HepG2 (cell line): Measurements from ENCODE around the gene MTG1. TPM values are rescaled to one million over a fixed set of nuclear protein-coding genes. Genes with fewer than 3 reads are reported as not detected.

Experiments
- ATAC-seq: fragments of 200-7000 bp; cut with Tn5 transposase; 3 replicates; pipeline ENCODE4 v1.9.1; 2020; ENCODE audit warnings: mild to moderate bottlenecking, moderate library complexity
- BruUV-seq: library from RNA; stranded (reverse); fragments of 400-500 nt; replicated peaks from 2 replicates; lab custom pipeline; 2021; lab: Mats Ljungman, UMichigan
- CTCF ChIA-PET: fragments of 300-600 bp; formaldehyde crosslinking; extraction: SDS; loops from one replicate; lab custom pipeline; 2021; ENCODE audit warnings: low total read pairs, inconsistent platforms, low intra/inter-chr PET ratio; lab: Yijun Ruan, JAX
- POLR2A ChIA-PET: fragments of 350-600 bp; sonication (Branson Sonifier 250); formaldehyde crosslinking; loops from one replicate; lab custom pipeline; 2020; ENCODE audit warnings: antibody characterized with exemption, inconsistent platforms; lab: Yijun Ruan, JAX
- DNase-seq: peaks from one replicate; pipeline ENCODE4 v3.0.0-alpha.2; 2015; ENCODE audit warnings: low spot score
- FAIRE-seq: peaks from 3 replicates; lab custom pipeline; 2011; peaks lifted over from hg19 to GRCh38; lab: Jason Lieb, UNC
- H2AFZ ChIP-seq: one replicate; pipeline ENCODE4 v1.6.1; 2011; ENCODE audit warnings: low read length, inconsistent platforms
- H3K27ac ChIP-seq: fragments of 300-600 bp; 3 replicates; pipeline ENCODE4 v1.8.0; 2011; ENCODE audit warnings: mixed run types, mild to moderate bottlenecking, mixed read lengths, low read length, inconsistent platforms; ENCODE audit not compliant: insufficient read depth; ENCODE audit errors: extremely low read length
- H3K27me3 ChIP-seq, 2 experiments: fragments of 200-600 bp in 1 of 2; 2 replicates in 1 of 2; 3 replicates in 1 of 2; pipeline versions ENCODE4 v1.6.0 to v1.8.0; 2011; ENCODE audit warnings: low read length in 2 of 2, mild to moderate bottlenecking in 2 of 2, moderate library complexity in 2 of 2, inconsistent platforms in 1 of 2; ENCODE audit not compliant: insufficient read depth in 2 of 2, control insufficient read depth in 1 of 2
- H3K36me3 ChIP-seq, 2 experiments: fragments of 200-600 bp in 1 of 2; replicated peaks in 1 of 2; 2 replicates in 1 of 2; 3 replicates in 1 of 2; pipeline versions ENCODE4 v1.5.1 to v1.8.0; 2011; ENCODE audit warnings: low read length in 2 of 2, inconsistent platforms in 1 of 2; ENCODE audit not compliant: insufficient read depth in 2 of 2, control insufficient read depth in 1 of 2
- H3K4me1 ChIP-seq: 2 replicates; pipeline ENCODE4 v1.5.1; 2012; ENCODE audit warnings: low read length, inconsistent platforms; ENCODE audit not compliant: insufficient read depth
- H3K4me2 ChIP-seq: 2 replicates; pipeline ENCODE4 v1.6.0; 2011; ENCODE audit warnings: low read depth, low read length, inconsistent platforms
- H3K4me3 ChIP-seq, 3 experiments: fragments of 200-600 bp in 1 of 3; sonication (generic), shearing (Covaris generic) in 1 of 3; replicated peaks in 1 of 3; 2 replicates each; pipeline ENCODE4 v1.5.1; 2011 to 2016; ENCODE audit warnings: low read length in 3 of 3, inconsistent platforms in 2 of 3, low read depth in 2 of 3, mild to moderate bottlenecking in 2 of 3, control low read depth in 1 of 3, mixed read lengths in 1 of 3; ENCODE audit not compliant: insufficient read depth in 1 of 3
- H3K79me2 ChIP-seq: one replicate; pipeline ENCODE4 v1.6.1; 2011; ENCODE audit warnings: low read length, inconsistent platforms; ENCODE audit not compliant: insufficient read depth
- H3K9ac ChIP-seq: 2 replicates; pipeline ENCODE4 v1.6.0; 2011; ENCODE audit warnings: mild to moderate bottlenecking, low read depth, low read length, inconsistent platforms; ENCODE audit not compliant: insufficient read depth
- H3K9me3 ChIP-seq: 2 replicates; pipeline ENCODE4 v1.5.1; 2012; ENCODE audit warnings: mild to moderate bottlenecking, low read length
- H4K20me1 ChIP-seq: 2 replicates; pipeline ENCODE4 v1.6.0; 2011; ENCODE audit warnings: inconsistent platforms, mild to moderate bottlenecking, low read length, moderate library complexity; ENCODE audit not compliant: insufficient read depth
- CTCF ChIP-seq: sonication (generic); formaldehyde crosslinking; IDR thresholded peaks from 2 replicates; pipeline ENCODE4 v1.5.0; 2020; ENCODE audit warnings: mild to moderate bottlenecking, missing genetic modification reagents, moderate library complexity
- GPBP1L1 ChIP-seq: sonication (generic); formaldehyde crosslinking; IDR thresholded peaks from 2 replicates; pipeline ENCODE4 v1.5.0; 2020; ENCODE audit warnings: mild to moderate bottlenecking, missing genetic modification reagents
- HOXD1 ChIP-seq: sonication (generic); formaldehyde crosslinking; IDR thresholded peaks from 2 replicates; pipeline ENCODE4 v1.5.0; 2020; ENCODE audit warnings: missing genetic modification reagents
- SIN3B ChIP-seq: fragments of 150-350 bp; IDR thresholded peaks from 2 replicates; pipeline ENCODE4 v1.6.1; 2014; ENCODE audit warnings: low read length
- WGBS: methylation state at CpG from one replicate; pipeline ENCODE4 v1.1.6; 2017; ENCODE audit warnings: low lambda C conversion rate; 5-methylcytosine and 5-hydroxymethylcytosine counted together
- in situ Hi-C: cut with HindIII; loops from 2 replicates; pipeline ENCODE4 v1.10.0; 2017; ENCODE audit warnings: low pct_unique_long_range_greater_than_20kb; ENCODE audit not compliant: extremely low pct_ligation_motif_present
- intact Hi-C: fragments of 100-400 bp; cut with micrococcal nuclease; formaldehyde crosslinking; loops from one replicate; pipeline ENCODE4 v1.10.0; 2022; ENCODE audit not compliant: unreplicated experiment
- polyA plus RNA-seq, 8 experiments: library from polyadenylated mRNA; depleted of rRNA in 3 of 8; stranded (reverse) in 7 of 8; unstranded in 1 of 8; fragments of >200 nt; fragmentation: Illumina TruSeq in 4 of 8; extraction: Trizol in 4 of 8; gene quantifications; 2 replicates each; pipeline versions ENCODE4 v1.2.1 to v1.2.3, GENCODE V29; 2011 to 2016; ENCODE audit warnings: low read depth in 4 of 8, missing spikeins in 1 of 8, mixed read lengths in 1 of 8; ENCODE audit not compliant: insufficient read depth in 1 of 8
- total RNA-seq, 5 experiments: library from RNA; depleted of rRNA; stranded (reverse); fragments of >200 nt; fragmentation: Illumina TruSeq; extraction: Trizol; gene quantifications; 2 replicates each; pipeline ENCODE4 v1.2.3, GENCODE V29; 2016; ENCODE audit warnings: low read depth in 1 of 5

The MTG1 gene
- total and polyA plus RNA-seq, 2 of the 13 experiments (the other 11 are each of a cell fraction or from before 2014, with no cell fraction given), result 42.0 to 103 TPM

- ATAC-seq, result peak; percentile 33
- no peaks in the 10 kb centered on the region for H3K4me1 ChIP-seq
- in situ Hi-C loops, result no loop called here
- TF ChIP-seq GPBP1L1, result no peak
- TF ChIP-seq HOXD1 (CRISPR knock-in tag), result no peak
- peak; percentile 18; the same call in 1 of the 2 replicates for TF ChIP-seq CTCF
- TF ChIP-seq SIN3B, result no peak
- TF ChIP-seq, all 625 proteins: peak for 1
- Histone ChIP-seq H3K27me3 (no peaks in the 10 kb centered on the region), H3K36me3 (no peaks in the 10 kb centered on the region), H3K27ac (no peak within 1 kb of the TSS), H3K4me3 (no peak within 1 kb of the TSS), H4K20me1 (no peaks in the 10 kb centered on the region), H3K9ac (no peak within 1 kb of the TSS), H2AFZ (no peak within 1 kb of the TSS), H3K9me3 (peaks cover 6% of the 10 kb centered on the region; the same call in 1 of the 2 replicates), H3K4me2 (no peak within 1 kb of the TSS), H3K79me2 (no peaks in the 10 kb centered on the region)
- CTCF ChIA-PET, result no interaction called here
- WGBS, result 30% methylated on average over 6 of the region's 11 CpGs
- DNase-seq (no peak), FAIRE-seq (no peak)
- BruUV-seq, result no TSS peak
- POLR2A ChIA-PET, result no interaction called here
- intact Hi-C loops, result no loop called here
Measured at GRCh38 chr10:133453516-133454203, 59.7 kb downstream of the MTG1 start, which contains the start of gene SCART1. Gene SCART1 (plus strand): TSS chr10:133453945. CDS start chr10:133453998, 53 bp downstream.
